NCI-H128 (cell line): ENCODE results near the gene NAT14.
A peak's percentile ranks its signal among the peaks of the same experiment; 100 is the strongest.

Experiments
- DNase-seq: peaks from one replicate; lab custom pipeline; 2025; ENCODE audit not compliant: unreplicated experiment; lab: John Stamatoyannopoulos, UW

The NAT14 gene

GRCh38 chr19:55500368-55500952, 15.5 kb downstream of the NAT14 start:
- DNase-seq: no peak

GRCh38 chr19:55502197-55502952, 17.4 kb downstream of the NAT14 start:
- no peak for DNase-seq

- DNase-seq: no peak
These were observed 18.1 kb downstream of the NAT14 start for GRCh38 chr19:55503157-55503501.

GRCh38 chr19:55503502-55504251, 18.7 kb downstream of the NAT14 start:
- peak; percentile 76 for DNase-seq

- DNase-seq: no peak
These were observed 19.2 kb downstream of the NAT14 start for GRCh38 chr19:55504252-55504603.

- no peak for DNase-seq
These were observed 20.0 kb downstream of the NAT14 start for GRCh38 chr19:55504981-55505380.

- no peak for DNase-seq
These were observed 23.1 kb downstream of the NAT14 start for GRCh38 chr19:55508120-55508519.

- DNase-seq: peak; percentile 79
These were observed 32.1 kb downstream of the NAT14 start for GRCh38 chr19:55516878-55517620.

GRCh38 chr19:55519451-55520311, 34.7 kb downstream of the NAT14 start:
- no peak for DNase-seq

GRCh38 chr19:55520691-55521292, 35.8 kb downstream of the NAT14 start:
- no peak for DNase-seq

- no peak for DNase-seq
These were observed 40.5 kb downstream of the NAT14 start for GRCh38 chr19:55525289-55526101.

- DNase-seq: peak; percentile 43
These were observed 41.5 kb downstream of the NAT14 start for GRCh38 chr19:55526216-55527196.

GRCh38 chr19:55527197-55528029, 42.4 kb downstream of the NAT14 start:
- no peak for DNase-seq

- no peak for DNase-seq
These were observed 43.2 kb downstream of the NAT14 start for GRCh38 chr19:55528030-55528803.

- no peak for DNase-seq
These were observed 44.7 kb downstream of the NAT14 start for GRCh38 chr19:55529636-55530234.

- DNase-seq: no peak
These were observed 46.0 kb downstream of the NAT14 start for GRCh38 chr19:55530996-55531395.
